ENCODE data around the gene SEMA6A.

The SEMA6A gene

GRCh38 chr5:116424951-116425350 lies 149.7 kb downstream of the SEMA6A start:
- DNase-seq = no peak

GRCh38 chr5:116424258-116424615 lies 150.4 kb downstream of the SEMA6A start:
- no peak for DNase-seq

DNA sequence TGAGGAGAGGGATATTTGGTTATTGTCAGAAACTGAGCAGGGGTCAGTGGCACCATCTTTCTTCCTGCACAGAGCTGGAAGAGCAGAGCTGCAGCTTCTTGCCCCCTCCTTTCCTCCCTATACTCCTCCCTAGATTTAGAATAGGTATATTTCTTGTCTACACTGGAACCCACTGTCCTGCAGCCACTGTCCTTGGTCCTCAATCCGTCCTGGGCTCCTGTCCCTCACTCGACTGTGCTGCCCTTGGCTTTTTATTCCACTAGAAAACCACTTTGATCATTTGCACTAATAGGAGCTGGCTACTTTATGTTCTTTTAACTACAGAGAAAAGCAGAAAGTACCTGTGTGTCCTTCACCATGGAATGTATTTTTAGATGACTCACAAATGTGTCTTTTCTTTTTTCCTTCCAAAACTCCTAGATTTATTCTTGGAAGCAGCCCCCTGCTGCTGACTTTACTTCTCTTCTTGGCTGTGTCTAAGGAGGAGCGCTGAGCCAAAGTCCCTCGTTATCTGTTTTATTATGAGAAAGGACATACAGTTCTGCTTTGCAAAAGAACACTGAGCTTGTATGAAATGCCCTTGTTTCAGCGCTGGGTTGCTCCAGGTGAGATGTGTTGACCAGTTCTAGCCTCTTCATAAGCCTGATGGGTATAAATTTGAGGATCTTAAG lies 150.9 kb downstream of the SEMA6A start:
- DNase-seq = no peak

GRCh38 chr5:116423141-116423540 lies 151.5 kb downstream of the SEMA6A start:
- DNase-seq = no peak

DNA sequence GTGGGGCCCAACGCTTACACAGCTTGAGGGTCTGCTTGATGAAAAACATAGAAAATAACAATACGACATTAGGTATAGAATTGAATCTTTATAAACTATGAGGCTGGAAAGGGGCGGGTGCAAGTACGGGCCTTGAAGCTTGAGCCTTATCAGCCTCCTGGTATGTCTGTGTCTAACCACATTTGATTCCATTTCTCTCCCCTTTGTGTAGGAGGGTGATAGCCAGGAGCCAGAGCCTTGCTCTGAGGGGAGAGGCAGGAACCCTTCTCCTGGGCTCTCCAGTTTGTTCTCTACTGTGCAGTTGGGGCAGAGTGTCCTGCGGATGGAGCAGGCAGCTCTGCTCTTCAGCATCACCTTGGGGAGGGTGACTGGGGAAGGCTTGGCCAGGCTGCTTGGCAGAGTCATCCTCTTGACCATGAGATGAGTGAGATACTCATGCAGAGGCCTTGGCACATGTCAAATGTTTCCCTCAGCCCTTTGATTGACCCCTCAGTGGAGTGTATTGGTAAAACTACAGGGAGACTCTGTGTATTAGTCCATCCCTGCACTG lies 153.5 kb downstream of the SEMA6A start:
- DNase-seq = no peak

DNA sequence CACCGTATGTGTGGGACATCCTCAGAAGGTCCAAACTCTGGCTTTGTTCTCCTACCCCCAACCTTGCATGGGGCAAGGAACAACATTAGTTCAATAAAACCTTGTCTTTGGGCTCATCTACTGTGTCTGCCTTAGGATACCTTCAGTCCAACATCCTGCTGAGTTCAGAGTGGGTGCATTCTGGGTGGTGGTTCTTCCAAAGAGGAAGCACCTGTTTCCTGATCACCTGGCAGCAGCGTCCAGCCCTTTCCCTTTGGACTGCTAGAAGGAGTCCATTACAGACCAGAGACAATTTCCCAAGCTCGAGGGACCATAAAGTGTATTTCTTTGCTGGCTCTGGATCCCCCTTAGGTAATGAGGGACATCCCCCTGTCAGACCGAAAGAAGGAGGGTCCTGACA lies 154.1 kb downstream of the SEMA6A start:
- no peak for DNase-seq

- DNase-seq = no peak
Measured at GRCh38 chr5:116419258-116419657, 155.4 kb downstream of the SEMA6A start.

- DNase-seq = no peak
Measured at GRCh38 chr5:116418774-116419173, 155.8 kb downstream of the SEMA6A start.

DNA sequence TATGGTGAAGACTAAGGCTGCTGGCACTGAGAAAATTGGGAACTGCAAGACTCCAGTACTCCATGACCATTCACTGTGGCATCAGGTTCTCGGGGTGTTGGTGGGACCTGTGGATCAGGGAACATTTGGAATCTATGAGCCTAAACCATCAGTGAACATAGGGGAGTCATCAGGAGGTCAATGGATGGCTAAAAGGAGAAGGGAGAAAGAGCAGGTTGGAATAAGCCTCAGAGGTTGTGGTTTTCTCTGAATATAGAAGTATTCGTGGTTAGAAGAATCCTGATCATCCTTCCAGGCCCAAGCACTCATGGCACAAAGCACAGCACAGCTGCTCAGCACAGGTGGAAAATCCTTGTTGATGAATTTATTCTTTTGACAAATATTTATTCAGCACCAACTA lies 156.6 kb downstream of the SEMA6A start:
- no peak for DNase-seq

DNA sequence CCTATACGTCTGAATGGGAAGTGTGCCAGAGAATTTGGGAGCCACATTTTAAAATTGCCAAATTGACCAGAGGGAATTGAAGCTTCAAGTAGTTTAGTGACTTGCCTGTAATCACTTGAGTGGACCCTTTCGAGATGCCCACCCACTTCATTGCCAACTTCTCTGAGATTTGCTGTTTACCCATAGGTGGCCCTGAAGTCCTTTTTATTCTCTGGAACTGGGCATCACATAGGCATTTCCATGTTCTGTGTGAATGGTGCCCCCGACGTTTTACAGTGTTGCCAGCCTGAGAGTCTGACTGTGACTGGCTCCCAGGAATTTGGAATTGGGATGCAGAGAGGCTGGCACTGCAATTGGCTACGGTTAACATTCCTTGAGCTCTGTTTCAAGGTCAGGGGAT lies 158.6 kb downstream of the SEMA6A start:
- DNase-seq = no peak

GRCh38 chr5:116415182-116415581 lies 159.4 kb downstream of the SEMA6A start:
- no peak for DNase-seq

GRCh38 chr5:116411101-116411571 lies 163.5 kb downstream of the SEMA6A start:
- no peak for DNase-seq

DNA sequence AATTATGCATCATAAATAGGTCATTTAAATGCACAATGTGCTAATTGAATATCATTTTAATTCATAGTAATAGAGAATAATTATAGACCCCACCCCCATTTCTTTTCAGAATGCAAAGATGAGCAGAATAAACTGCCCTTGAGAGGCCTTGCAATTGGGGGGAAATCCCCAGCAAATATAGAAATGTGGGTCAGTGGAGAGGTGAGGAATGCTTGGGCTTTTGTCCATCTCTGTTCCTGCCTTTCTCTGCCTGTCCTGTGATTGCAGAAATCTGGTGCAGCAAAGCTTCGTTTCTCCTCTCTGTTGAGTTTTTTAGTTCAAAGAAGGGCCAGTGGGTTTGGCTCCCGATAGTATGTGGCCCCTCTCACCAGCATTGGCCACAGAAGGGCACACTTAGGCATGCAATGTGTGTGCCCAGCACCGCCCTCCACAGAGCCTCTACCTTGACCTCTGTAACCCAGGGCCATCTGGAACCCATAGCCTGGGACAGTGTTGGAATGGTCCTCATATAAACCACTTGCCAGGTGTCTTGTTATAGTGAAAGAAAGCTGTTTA lies 164.2 kb downstream of the SEMA6A start:
- DNase-seq = peak; percentile 64

GRCh38 chr5:116409591-116410296 lies 164.9 kb downstream of the SEMA6A start:
- peak; percentile 89 for DNase-seq

DNA sequence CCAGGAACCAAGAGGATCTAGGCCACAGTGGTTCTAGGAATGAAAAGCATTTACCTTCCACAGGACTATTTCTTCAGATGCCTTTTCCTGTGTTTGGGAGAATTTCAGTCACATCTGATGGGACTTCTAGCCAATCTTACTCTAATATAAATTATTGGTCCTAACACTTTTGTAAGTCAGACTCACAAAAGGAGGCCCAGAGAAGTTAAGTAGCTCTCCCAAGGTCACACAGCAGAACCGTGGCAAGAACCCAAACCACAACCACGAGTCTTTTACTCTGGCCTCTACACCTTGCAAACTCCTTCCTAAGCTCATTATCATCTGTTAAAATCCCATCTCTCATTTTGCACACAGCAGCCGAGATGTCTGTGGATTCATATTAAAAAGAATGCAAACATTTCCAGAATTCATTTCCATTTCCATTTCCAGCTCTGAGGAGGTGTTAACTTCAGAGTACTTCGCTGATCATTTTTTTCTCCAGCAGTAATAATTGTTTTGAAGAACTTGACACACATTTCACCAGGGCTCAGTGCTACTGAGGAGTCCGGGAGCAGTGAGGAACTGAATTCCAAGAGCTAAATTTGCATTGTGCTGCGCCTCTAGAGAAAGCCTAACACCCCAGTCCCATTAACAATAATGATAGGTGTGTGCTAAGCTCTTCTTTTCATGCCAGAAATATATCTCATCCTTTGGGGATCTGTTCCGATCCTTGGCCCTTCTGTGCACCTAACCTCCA lies 168.1 kb downstream of the SEMA6A start:
- no peak for DNase-seq

DNA sequence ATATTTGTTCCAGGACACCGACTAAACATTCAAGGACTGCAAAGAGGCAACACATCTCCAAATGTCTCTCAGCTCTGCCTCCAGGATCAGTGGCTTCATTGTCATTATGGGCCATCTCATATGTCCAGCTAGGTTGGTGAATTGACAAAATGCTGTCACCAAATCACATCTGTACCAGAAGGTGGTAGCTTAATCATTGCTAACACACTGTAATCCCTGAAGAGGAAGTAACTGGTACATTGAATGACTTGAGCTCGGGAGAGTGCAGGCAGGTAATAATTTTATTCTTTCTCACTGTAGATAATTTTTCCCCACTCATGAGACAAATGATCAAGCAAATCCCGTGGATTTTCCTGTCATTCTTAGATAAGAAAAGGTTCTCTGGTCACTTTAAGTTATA lies 169.8 kb downstream of the SEMA6A start:
- no peak for DNase-seq

DNA sequence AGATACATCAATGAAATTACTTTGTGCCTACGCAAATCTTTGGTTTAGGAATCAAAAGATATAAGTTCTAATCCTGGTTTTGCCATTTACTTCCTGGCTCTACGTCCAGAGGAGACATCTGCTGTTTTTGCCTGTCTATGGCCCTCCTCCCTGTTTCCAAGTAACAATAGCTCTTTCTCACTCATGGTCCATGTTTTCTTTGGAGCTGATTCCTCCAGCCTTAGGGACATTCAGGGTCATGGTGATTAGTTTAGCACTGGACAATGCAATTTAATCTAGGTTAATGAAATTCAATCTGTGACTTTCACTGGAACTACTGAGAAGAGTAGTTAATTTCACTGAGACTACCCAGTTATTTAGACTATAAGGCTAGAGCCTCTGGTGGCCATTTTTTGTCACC lies 170.6 kb downstream of the SEMA6A start:
- DNase-seq = no peak

DNA sequence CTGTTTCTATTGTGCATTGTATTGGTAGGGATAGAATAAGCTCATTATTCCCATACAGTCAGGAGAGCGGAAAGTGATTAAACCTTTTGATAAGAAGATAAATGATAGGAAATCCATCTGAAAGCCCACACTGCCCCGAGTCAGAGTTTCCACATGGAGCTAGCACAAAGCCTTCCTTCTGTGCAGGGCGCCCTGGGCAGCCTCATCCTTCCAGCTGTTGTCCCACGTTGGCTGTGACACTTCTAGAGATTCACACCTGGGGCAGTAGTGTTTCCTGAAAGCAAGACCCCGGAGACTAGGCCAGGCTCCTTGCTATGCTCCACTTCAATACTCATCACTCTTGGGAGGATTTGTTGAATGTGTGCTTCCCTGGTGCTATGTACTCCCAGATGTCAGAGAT lies 172.4 kb downstream of the SEMA6A start:
- no peak for DNase-seq

DNA sequence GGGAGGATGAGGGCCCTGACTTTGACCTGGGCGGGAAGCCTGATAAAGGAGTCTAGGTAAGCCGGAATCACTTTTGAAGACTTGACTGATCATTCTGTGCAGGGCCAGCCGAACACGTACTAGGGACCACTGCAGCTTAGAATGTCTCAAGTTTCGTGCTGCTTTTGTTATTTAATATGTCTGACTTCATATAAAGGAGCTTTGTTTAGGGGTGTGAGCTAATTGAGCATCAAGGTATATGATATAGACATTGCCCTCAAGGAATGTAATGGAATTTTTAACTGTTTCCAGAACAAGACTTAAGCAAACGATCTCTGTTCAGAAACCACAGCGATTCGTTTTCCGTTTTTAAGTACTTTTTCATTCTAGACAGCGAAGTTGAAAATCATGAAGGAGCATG lies 173.0 kb downstream of the SEMA6A start:
- DNase-seq = no peak

DNA sequence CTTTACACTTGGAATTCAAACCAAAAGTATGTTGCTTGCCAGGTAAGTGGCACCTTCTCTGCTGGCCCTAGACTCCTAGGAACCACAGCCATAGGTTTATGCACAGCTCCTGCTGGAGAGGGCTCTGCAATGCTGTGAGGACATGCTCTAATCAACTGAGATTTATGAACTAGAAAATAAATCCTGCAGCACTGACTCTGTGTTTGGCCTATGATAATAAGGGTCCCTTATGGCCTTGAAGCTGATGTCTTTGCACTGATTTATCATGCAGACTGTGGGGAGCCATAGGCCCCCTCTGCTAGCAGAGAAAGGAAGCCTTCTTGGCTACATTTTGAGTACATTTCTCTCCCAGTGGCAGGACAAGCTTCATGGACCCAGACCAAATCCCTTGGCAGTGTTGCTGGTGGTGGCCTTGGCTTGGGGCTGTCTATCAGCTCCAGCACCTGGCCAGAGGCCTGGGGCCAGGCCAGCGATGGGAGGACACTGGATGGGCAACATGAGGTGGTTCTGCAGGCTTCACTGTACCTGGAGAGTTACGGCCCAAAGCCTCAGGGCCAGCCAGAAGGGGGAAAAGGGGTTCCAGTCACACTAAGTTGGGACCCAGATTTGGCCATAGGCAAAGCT lies 178.0 kb downstream of the SEMA6A start:
- DNase-seq = no peak

DNA sequence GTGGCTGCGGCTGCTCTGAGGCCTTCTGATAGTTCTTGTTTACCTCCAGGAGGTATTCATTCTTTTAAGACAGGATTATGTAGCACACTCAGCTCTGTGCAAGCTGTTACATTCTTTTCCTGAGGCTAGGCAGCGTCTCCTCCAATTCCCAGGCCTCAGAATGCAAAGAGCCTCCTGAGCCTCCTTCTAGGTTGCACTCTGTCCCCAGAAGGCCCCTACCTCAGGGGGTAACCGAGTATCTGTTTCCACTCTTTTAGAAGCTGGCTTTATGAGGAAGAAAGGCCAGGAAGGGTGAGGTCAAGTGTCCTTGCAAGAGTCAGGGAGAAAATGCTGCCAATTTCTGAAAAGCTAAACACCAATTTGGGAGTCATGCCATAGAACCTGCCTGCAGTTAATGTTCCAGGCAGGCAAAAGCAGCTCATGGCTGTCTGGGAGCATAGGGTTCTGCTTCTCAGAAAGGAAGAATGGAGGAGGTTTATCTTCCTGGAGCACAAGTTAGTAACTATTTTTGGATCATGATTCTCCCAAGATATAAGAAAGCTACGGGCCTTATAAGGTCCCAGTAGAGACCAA lies 178.9 kb downstream of the SEMA6A start:
- DNase-seq = no peak

- DNase-seq = no peak
Measured at GRCh38 chr5:116395226-116395625, 179.4 kb downstream of the SEMA6A start.

Measured in RPMI8226 (cell line).